GM12801 (cell line): ENCODE results near the gene MGAT5.

Experiments
- CTCF ChIP-seq: IDR thresholded peaks from one replicate; pipeline ENCODE4 v1.5.1; 2011; ENCODE audit warnings: control low read depth; ENCODE audit not compliant: insufficient read length; ENCODE audit errors: extremely low read depth

Gene MGAT5

DNA sequence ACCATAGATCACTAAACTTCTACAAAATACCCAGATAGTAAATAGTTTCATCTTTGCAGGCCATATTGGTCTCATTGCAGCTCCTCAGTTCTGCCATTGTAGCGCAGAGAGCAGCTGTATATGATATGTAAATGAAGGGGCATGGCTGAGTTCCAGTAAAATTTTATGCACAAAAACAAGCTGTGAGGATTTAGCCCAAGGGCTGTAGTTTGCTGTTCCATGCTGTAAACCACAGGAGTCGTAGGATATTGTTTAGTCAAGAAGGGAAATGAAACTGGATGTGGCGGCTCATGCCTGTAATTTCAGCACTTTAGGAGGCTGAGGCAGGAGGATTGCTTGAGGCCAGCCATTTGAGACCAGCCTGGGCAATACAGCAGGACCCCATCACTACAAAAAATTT is 83.0 kb downstream of the MGAT5 start:
- TF ChIP-seq CTCF, result no peak

- no peak for TF ChIP-seq CTCF
Observed at GRCh38 chr2:134337631-134338030, 83.8 kb downstream of the MGAT5 start.

DNA sequence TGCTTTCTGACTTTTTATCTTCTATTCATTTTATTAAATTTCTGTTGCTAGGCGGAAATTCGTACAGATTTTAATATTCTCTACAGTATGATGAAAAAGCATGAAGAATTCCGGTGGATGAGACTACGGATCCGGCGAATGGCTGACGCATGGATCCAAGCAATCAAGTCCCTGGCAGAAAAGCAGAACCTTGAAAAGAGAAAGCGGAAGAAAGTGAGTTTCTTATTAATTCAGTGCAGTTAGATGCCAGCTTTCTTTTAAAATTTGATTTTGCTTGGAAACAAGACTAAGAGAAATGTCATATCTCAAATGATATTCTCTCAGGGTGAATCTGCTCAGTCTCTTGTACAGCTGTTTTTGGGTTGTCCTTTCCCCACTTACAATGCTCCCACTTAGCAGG is 84.3 kb downstream of the MGAT5 start:
- TF ChIP-seq CTCF, result no peak

DNA sequence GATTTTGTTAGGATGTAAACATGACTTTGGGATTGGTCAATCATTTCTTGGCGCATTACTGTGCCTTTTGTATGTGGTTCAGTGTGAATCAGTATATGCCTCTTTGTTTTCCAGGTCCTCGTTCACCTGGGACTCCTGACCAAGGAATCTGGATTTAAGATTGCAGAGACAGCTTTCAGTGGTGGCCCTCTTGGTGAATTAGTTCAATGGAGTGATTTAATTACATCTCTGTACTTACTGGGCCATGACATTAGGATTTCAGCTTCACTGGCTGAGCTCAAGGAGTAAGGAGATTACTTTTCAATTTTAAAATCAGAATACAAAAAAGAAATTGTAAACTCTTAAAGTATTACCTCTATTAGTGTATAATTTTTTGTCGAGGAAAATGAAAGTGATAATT is 87.6 kb downstream of the MGAT5 start:
- TF ChIP-seq CTCF, result no peak

- no peak for TF ChIP-seq CTCF
Observed at GRCh38 chr2:134344954-134345697, 91.3 kb downstream of the MGAT5 start.

- no peak for TF ChIP-seq CTCF
Observed at GRCh38 chr2:134346141-134346540, 92.3 kb downstream of the MGAT5 start.

DNA sequence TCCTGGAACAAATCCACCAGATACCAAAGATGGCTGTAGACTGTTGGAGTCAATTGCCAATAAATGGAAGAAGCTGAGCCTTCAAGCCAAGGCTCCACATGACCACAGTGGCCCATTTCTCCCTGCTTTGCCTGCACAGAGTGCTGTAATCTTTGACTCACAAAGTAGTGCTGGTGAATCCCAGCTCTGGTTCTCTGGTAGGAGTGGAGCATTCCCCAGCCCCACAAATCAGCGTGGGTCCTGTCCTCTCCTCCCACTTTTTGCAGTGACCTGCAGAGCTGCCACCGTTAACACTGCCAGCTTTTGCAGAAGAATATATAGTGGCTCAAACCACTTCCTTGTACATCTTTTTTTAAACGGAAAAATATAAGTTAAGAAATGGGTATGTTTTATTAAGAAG is 93.9 kb downstream of the MGAT5 start:
- no peak for TF ChIP-seq CTCF
